Endothelial cell of hepatic sinusoid (primary cell): ENCODE results near the gene PON2.

Experiments
- in situ Hi-C: cut with HindIII; loops from 2 replicates; pipeline ENCODE4 v1.10.0; 2017; ENCODE audit warnings: low sequenced_read_pairs

Gene PON2

GRCh38 chr7:95446618-95447017, 11.8 kb upstream of the PON2 start:
- in situ Hi-C loops, result no loop called here

- in situ Hi-C loops, result no loop called here
These were observed 10.0 kb upstream of the PON2 start for GRCh38 chr7:95444796-95445195.

- in situ Hi-C loops, result no loop called here
These were observed 6.4 kb upstream of the PON2 start for GRCh38 chr7:95441042-95441823.

DNA sequence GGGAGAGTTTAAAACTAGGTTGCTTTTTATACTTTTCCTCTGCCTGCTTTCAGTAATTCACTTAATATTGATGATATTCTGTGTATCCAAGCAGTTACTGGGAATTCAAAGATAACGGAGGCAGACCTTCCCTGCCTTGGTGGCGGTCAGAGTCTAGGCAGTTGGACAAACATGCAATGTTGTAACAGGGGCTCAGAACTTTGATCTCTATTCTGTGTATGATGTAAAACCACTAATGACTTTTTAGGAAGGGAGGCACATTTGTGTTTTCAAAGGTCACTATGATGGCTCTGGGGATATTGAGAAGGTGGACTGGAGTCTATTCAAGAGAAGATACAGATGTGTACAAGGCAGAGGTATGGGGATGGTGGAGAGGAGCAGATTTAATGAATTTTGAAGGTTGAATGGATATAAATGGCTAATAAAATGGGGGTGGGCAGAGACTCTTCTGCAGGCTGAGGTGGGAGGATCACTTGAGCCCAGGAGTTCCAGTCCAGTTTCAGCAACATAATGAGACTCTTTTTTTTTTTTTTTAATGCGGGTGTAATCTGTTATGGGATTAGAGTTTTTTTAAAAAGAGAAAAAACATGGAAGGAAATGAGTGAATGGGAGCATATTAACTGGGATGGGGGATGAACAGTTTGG, 5.7 kb upstream of the PON2 start:
- in situ Hi-C loops, result no loop called here

- in situ Hi-C loops, result no loop called here
These were observed 1.6 kb upstream of the PON2 start for GRCh38 chr7:95436407-95436806.

GRCh38 chr7:95435422-95435780, 573 bp upstream of the PON2 start:
- in situ Hi-C loops, result no loop called here

DNA sequence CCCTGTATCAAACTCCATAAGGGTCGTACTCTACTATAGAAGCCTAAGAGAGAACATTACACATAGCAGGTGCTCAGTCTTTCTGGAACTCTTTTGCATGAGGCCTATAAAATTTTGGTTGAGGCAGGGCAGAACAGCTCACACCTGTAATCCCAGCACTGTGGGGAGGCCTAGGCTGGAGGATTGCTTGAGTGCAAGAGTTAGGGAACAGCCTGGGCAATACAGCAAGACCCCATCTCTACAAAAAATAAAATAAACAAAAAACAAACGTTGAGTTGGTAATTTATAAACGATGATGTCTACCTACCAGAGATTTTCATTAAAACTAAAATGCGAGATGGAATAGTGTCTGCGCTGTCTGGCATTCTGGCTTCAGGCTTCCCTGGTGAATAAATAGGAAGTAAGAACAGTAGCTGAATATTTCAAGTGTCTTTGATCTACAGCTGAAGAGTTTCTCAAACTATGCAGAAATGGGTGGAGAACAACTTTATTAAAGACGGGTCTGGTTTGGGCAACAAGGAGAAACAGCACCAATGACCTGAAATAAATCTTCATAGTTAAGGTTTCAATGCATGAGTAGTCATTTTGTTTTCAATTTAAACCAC, 774 bp downstream of the PON2 start:
- in situ Hi-C loops, result no loop called here

DNA sequence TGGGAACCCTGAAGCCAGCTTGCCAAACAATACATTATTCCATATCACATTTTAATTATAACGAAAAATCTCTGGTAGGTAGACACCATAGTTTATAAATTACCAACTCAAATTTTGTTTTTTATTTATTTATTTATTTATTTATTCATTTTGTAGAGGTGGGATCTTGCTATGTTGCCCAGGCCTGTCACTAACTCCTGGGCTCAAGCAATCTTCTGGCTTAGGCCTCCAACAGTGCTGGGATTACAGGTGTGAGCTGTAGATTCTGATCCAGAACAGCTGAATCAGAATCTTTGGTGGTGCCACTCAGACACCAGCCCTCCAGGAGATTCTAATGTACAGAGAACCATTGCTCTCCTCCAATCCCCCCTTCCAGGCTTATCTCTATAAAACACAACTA, 1.7 kb downstream of the PON2 start:
- in situ Hi-C loops, result no loop called here

GRCh38 chr7:95432606-95433005, 2.2 kb downstream of the PON2 start:
- in situ Hi-C loops, result no loop called here

- in situ Hi-C loops, result no loop called here
These were observed 4.0 kb downstream of the PON2 start for GRCh38 chr7:95430864-95431263.

- in situ Hi-C loops, result no loop called here
These were observed 5.4 kb downstream of the PON2 start for GRCh38 chr7:95429241-95429990.

DNA sequence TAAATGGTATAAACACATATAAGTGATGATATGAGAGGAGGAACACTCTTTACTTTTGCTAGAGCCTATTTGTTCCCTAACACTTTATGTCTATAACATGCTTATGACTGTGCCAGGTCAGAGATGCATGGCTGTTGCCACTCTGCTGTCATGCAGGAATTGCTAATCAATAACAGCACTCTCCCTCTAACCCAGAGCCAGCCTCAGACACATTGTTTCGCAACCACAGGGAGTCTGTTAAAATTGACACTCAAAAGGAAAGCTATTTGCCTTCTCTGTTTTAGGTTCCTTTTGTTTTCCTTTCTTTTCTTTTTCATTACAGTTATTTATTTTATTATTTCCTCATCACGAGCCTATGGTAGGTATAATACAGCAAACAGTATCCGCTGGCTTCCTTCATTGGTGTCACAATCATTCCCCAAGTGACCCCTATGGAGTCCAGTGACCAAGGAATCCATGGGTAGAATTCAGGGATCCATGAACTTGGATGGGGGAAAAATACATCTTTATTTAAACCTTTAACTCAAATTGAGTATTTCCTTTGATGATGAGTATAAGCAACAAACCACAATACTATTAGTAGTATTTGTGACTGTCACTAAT, 6.8 kb downstream of the PON2 start:
- in situ Hi-C loops, result no loop called here

GRCh38 chr7:95427166-95427565, 7.7 kb downstream of the PON2 start:
- in situ Hi-C loops, result no loop called here

- in situ Hi-C loops, result no loop called here
These were observed 9.1 kb downstream of the PON2 start for GRCh38 chr7:95425694-95426093.

DNA sequence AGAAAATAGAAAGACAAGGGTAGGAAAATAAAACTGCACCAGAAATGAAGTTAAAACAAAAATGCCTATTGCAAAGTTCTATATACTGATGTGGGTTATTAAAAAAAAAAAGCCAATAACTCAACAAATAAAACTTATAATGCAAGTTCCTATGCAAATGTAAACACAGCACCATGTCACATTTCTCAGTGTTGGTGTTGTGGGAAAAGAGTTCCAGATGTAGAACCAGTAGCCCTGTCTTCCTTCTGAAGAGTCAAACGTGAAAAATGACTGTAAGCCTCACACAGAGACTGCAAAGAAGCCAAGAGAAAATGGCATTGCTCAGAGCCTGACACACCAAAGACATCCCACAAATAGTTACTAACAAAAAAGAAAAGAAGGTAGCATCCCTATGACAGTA, 10.1 kb downstream of the PON2 start:
- in situ Hi-C loops, result no loop called here

DNA sequence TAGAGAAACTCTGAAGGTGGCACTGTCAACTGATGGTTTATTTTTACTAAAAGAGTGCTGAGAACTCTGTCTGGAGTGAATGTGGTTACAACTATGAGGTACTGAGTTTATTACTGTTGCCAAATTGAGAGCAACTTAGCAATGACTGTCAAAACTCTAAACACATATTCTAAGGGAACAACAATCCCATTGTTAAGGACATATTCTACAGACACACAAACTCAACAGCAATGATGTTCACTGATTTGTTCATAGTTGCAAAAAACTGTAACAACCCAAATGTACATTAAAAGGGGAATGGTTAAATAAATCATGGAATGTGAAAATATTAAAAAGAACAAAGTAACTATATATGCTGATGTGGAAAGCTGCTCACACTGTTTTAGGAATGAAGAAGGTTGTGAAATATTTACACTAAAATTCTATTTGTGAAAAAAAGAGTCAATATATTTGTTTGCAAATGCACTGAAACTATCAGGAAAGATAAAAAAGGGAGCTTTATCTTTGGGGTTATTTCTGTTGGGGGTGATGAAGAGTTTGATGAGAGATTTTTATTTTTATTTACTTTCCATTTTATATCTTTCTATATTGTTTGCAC, 12.9 kb downstream of the PON2 start:
- in situ Hi-C loops, result no loop called here

DNA sequence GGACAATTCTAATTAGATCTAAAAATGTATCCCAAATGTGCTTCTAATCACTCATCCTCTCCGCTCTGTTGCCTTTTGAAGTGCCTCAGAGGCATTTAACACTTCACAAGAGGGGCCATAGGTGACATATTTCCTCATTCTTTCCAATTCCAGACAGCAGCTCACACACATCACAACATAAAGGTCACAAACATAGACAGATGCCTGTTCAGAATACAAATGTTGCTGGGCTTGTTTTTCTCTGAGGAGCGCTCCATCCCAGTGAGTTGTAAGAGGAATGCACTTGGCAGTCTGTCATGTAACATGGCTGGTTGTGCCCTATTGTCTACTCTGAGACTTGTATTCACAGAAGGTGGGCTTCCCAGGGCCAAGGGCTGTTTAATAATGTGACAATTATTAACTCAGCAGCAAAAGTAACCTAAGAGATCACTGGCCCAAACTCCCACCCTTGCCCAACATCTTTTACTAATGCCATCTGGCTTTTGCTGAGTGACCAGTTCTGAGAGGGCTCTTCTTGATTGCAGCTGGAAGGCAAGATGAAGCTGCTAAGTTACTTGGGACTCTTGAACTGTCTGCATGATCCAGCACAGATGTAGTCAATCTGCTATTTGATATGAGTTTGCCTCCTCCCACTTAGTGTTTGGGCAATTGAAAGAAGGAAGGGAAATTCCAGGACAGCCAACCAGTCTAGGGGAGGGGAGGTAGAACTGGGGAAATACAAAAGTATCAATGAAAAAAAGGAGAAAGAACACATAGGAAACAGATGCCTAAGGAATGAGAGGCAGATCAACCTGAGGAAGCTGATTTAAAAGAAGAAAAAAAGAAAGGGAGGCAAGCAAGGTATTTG, 13.6 kb downstream of the PON2 start:
- in situ Hi-C loops, result no loop called here

- in situ Hi-C loops, result no loop called here
These were observed 22.8 kb downstream of the PON2 start for GRCh38 chr7:95412075-95412474.

DNA sequence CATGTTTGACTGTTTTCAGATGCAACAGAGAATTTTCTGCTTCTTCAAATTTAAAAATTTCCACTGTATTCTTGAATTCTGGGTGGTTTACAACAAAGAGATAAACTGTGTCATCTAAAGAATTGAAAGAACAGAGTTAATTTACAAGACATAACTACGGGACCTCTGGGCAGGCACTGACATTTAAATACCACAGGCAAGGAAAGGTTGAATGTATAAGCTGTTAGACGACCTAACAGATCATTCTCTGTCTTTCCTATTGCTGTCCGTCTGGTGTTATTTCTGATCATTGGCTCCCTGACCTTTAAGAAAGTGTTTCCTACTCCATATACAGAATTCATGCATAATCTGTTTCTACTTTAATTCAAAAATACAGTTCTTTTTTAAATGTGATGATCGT, 23.2 kb downstream of the PON2 start:
- in situ Hi-C loops, result no loop called here

- in situ Hi-C loops, result no loop called here
These were observed 23.8 kb downstream of the PON2 start for GRCh38 chr7:95411036-95411435.
